ENCODE measurements around the gene TRMT2A.

Gene TRMT2A

DNA sequence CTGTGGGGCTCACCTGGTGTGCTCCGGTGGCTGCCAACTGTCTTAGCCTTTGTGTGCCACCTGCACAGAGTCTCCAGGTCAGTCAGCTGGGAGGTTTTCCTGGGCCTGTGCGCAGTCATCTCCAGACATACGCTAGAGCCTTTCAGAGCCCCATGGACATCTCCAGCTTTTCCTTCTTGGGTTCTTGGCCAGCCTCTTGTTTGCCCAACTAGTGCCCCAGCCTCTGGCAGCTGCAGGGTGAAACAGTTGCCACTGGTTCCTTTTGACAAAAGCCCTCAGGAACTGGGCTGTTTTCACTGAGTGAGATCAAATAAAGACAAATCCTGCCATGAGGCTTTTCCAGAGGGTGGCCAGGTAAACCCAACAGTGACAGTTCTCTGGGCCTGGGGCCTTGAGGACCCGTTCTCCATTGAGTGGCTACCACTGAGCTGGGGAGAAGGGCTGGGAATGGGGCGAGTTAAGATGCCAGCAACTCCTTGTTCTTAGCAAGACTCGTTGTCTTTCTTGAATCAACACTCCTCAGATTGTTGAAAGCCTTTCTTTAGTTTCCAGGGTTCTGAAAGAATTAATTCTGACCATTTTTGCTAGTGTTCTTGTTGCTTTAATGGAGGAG is 17.8 kb downstream of the TRMT2A start:
- DNase-seq: no peak

GRCh38 chr22:20096574-20097420 is 20.2 kb downstream of the TRMT2A start:
- no peak for DNase-seq

DNA sequence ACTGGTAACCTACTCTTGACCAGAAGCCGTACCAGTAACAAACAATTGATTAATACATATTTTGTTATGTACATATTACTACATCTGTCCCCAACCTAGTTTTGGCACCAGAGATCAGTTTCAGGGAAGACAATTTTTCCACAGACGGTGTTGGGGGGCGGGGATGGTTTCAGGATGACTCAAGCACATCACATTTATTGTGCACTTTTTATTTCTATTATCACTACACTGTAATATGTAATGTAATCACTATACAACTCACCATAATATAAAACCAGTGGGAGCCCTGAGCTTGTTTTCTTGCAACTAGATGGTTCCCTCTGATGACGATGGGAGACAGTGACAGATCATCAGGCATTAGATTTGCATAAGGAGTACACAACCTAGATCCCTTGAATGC is 21.5 kb downstream of the TRMT2A start:
- DNase-seq: no peak

DNA sequence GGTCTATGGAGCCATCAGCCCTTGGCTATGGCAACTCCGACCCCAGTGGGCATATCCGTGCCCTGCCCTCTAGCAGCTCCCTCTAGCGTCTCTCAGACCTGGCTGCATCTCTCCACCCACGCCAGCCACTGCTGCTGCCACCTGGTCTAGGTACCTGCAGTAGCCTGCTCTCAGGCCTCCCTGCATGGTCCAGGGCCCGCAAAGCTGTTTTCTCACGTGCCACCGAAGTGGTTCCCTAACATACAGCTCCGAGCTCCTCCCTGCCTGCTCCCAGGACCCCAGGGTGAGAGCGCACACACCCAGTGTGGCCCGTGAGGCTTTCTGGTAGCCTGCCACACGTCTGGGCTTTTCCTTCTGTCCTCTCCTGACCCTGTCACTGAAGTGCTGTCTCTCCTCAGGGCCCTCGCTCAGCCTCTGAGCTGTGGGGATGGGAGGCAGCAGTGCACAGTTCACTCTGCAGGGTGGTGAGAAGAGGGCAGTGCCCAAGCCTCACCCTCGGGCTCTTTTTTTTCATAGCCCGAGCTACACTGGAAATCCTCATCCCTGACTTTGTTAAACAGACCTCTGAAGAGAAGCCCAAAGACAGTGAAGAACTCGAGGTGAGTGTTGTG is 22.7 kb downstream of the TRMT2A start:
- no peak for DNase-seq

DNA sequence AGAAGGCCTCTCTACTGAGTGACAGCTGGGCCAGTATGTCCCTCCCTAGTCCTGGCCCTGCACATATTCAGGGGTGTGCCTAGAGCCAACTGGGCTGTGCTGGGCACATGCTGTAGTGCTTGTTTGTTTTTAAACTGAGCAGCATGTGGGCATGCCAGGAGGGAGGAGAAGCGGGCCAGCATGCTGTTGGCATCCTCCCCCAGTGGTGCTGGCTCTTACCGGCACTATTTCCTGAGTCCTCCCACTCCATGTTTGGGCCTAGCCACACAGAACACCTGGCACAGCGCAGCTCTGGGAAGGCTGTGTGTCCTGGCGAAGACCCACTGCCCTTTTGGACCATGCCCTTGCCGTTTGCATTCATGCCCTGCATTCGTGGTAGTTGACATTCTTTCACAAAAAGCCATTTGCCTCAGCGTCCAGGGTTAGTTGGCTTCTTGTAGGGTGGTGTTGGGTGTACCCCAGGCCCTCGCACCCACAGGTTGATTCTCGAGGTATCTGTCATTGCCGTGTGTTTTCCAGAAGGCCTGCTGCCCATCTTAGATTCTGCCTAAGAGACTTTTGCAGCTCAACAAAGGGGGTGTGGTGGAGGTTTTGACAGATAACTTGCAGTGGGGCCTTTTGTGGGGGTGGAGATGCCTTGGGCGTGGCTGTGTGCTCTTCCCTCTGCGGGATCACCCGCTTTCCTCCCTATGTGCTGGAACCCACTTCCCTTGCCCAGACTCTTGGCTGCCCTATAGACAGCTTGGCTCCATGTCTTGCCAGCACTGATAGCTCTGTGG is 23.4 kb downstream of the TRMT2A start:
- no peak for DNase-seq

- DNase-seq: no peak
Measured at GRCh38 chr22:20092477-20092854, 24.6 kb downstream of the TRMT2A start.

DNA sequence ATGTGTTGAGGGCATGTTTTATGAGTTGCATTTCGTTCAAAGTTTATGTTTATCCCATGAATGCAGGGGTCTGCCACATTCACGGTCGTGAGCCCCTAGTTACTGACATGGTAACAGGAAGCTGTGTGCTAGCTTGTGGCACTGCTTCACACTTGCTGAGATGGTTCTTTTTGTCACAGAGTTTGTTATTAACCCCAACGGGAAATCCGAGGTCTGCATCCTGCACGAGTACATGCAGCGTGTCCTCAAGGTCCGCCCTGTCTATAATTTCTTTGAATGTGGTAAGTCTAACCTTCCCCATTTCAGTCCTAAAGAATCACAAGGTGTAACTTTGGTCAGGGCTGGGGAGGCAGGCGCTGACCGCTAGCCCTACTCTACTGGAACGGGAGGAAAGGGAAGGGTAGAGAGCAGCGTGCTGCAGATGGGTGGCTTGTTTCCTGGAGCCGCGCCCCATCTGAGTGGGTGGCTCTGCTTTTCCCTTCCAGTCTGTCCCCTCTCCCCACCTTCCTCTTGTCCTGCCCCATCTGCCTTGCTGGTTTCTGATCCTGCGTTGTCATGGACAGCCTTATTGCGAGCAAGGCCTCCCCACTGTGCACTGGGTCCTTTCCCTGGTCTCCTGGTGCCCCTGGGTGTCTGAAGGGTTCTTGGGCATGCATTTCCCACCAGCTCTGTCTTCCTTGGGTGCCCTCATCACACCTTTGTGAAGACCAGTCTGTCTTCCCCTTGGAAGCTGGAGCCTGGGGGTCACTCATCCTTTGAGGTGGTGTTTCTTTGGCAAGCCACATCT is 25.1 kb downstream of the TRMT2A start:
- no peak for DNase-seq

DNA sequence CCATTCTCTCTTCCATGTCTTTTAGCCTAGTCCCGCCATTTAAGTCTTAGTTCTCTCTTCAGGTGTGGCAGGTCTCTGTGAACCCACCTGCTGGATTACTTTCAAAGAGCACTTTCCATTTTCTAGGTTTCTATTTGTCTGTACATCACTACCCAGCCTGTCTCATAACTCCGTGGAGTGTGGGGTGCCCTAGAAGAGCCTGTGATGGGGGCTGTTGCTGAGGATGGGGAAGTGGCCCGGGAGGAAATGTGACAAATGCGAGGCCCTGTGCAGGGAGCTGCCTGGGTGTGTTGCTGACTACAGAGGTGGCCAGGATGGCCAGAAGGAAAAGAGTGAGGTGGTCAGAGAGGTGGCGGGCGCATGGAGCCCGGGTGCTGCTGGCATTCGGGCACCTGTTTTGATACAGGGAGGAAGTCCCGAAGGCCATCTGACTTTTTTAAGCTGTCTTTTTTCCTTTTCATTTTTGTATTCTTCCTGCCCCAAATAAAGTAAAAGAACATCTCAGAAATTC is 26.2 kb downstream of the TRMT2A start:
- no peak for DNase-seq

DNA sequence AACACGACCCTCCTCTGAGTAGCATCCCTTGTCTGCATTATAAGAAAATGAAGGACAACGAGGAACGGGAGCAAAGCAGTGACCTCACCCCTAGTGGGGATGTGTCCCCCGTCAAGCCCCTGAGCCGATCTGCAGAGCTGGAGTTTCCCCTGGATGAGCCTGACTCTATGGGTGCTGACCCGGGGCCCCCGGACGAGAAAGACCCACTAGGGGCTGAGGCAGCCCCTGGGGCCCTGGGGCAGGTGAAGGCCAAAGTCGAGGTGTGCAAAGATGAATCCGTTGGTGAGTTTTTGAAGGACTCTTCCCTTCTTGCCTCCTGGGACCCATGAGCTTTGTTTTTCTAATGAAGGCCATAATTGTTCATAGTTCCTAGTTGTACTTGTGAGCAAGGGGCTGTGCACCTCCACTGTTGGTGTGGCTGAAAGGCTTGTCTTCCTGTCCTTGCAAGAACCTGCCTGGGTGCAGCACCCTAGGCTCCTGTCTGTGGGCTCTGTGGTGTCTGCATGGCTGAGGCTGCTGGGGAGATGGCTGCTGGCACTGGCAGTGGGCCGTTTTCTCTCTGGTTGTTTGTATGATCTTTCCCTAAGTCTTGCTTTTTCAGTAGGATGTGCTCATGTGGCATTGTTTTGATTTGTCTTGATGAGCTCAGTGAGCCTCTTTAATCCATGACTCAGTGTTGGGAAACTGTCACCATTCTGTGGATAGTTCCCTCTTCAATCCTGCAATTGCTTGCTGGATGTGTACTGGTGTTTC is 26.9 kb downstream of the TRMT2A start:
- no peak for DNase-seq

GRCh38 chr22:20089226-20089976 is 27.6 kb downstream of the TRMT2A start:
- DNase-seq: no peak

- no peak for DNase-seq
Measured at GRCh38 chr22:20088263-20088648, 28.8 kb downstream of the TRMT2A start.

DNA sequence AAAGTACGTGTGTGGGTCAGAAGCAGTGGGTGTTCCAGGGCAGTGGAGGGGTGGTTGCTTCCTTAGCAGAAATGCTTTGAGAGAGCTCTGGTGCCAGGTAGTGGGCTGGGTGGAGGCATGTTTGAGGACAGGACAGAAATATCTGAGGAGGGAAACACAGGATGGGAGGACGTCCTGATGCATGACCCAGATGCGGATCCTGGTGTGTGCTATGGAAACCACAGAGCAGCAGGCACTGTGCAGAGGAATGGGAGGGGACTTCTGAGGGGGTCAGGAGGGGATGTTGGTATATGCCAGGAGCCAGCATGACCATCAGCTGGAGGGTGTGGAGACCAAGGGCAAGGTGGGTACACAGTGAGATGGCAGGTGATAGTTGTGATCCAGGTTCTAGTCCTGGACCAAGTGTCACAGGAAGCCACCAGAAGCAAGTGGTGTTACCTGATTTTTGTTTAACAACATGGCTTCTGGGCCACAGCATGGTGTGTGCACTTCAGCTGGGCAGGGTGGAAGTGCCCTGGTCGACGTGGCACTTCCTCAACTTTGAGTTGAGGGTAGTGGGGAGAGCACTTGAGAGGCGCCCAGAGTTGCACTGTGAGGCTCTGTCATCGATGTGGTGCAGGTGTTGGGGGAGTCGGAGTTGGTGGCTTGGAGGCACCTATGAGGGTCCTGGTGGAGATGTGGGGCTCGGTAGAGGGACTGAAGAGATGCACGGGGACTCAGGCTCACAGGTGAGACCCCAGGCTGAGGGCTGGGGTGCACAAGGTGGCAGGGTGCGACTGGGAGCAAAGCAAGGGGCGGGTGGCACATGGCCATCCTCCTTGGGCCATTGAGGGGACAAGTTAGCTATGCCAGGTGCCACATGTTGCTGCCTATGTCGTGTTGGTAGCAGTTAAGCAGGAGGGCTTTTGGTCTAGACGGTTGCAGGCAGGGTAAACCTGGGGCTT is 29.4 kb downstream of the TRMT2A start:
- DNase-seq: no peak

DNA sequence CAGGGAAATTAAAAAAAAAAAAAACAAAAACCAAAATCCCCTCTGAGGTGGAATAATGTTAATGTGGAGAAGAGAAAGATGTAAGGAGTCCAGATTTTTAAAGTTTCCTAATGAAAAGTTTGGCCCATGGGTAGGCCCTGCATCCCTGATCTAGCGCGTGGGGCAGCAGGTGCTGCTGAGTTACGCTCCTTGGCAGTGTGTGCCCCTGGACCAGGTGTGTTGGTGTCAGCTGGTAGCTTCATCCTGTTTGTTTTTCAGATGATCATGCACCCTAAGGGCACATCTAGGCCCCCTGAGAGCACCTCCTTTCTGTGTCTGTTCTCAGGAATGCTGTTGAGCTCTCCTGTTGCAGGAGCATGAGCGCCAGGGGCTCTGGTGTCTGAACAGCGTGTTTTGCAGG is 30.3 kb downstream of the TRMT2A start:
- no peak for DNase-seq

GRCh38 chr22:20086101-20086599 is 30.9 kb downstream of the TRMT2A start:
- DNase-seq: no peak

DNA sequence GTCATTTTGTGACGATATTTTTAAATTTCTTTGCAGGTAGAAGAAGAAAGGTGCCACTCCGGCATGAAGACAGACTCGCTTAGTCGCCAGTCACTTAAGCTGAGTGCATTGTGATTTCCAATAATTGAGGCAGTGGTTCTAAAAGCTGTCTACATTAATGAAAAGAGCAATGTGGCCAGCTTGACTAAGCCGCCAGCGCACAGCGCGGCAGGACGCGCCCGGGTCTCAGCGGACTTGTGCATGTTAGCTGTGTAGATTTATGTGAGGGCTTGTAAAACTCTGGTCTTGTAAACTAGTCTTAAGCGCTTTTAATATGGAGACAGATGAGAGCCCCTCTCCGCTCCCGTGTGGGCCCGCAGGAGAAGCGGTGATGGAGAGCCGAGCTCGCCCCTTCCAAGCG is 31.4 kb downstream of the TRMT2A start:
- no peak for DNase-seq

- no peak for DNase-seq
Measured at GRCh38 chr22:20084547-20085413, 32.2 kb downstream of the TRMT2A start.

DNA sequence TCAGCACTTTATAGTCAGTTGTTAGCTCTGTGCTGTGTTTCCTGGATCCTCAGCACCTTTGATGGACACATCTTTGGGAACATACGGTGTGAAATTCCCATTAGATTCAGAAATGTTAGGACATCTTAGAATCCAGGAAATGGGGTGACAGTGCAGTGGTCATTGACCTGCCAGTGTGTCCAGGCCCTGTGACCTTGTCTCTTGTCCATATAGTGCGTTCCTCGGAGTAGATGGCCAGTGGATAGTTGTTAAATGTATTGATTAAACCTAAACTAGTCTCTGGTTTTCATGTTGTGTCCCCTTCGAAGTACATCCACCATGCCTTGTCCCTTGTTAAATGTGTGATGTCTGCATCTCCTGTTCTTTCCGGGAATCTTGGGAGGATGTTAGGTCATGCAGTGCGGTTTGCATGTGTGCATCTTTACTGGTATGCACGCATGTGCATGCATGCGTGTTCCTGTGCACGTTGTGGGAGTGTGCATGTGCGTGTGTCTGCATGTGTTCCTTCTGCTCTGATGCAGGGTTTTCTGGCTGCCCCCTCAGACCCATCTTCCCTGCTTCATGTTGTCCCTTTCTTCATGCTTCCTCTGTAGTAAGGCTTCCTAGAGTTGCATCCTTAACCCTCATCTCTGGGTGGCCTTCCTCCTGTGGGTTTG is 33.0 kb downstream of the TRMT2A start:
- no peak for DNase-seq

All from T1000 (cell line).